ENCODE measurements around the gene GPT2.
"Not testable (repeated sequence)": the region's sequence is repeated elsewhere in the genome, so short reads cannot be mapped to it uniquely, and the experiment has no call there.

The GPT2 gene

GRCh38 chr16:46918905-46919792 is 35.0 kb downstream of the GPT2 start:
- peak in 4 of 56 donors; percentile 8 to 24 (median 18) for DNase-seq

- peak in 12 of 56 donors; percentile 10 to 59 (median 24) for DNase-seq
These were observed 36.4 kb downstream of the GPT2 start for GRCh38 chr16:46920402-46921068.

- no peak for DNase-seq
These were observed 38.1 kb downstream of the GPT2 start for GRCh38 chr16:46922239-46922638.

- no peak for DNase-seq
These were observed 39.5 kb downstream of the GPT2 start for GRCh38 chr16:46923513-46924295.

- DNase-seq = no peak
These were observed 40.2 kb downstream of the GPT2 start for GRCh38 chr16:46924402-46924801.

GRCh38 chr16:46926470-46927225 is 42.5 kb downstream of the GPT2 start:
- no peak for DNase-seq

GRCh38 chr16:46927273-46927672 is 43.1 kb downstream of the GPT2 start:
- peak in 8 of 56 donors; percentile 9 to 39 (median 25) for DNase-seq

- no peak for DNase-seq
These were observed 44.6 kb downstream of the GPT2 start for GRCh38 chr16:46928811-46929210.

GRCh38 chr16:46929378-46930332 is 45.5 kb downstream of the GPT2 start:
- peak in 51 of 56 donors; percentile 23 to 89 (median 59) for DNase-seq

- DNase-seq = no peak
These were observed 46.7 kb downstream of the GPT2 start for GRCh38 chr16:46930861-46931260.

- no peak for DNase-seq
These were observed 48.6 kb downstream of the GPT2 start for GRCh38 chr16:46932802-46933201.

- DNase-seq = no peak
These were observed 53.4 kb downstream of the GPT2 start for GRCh38 chr16:46937536-46937935.

- not testable (repeated sequence) for DNase-seq
These were observed 60.6 kb downstream of the GPT2 start for GRCh38 chr16:46944713-46945112.

GRCh38 chr16:46947900-46948547 is 63.9 kb downstream of the GPT2 start:
- no peak for DNase-seq

- DNase-seq = no peak
These were observed 64.5 kb downstream of the GPT2 start for GRCh38 chr16:46948548-46949166.

GRCh38 chr16:46949241-46949892 is 65.2 kb downstream of the GPT2 start:
- no peak for DNase-seq

GRCh38 chr16:46950009-46950408 is 65.8 kb downstream of the GPT2 start:
- DNase-seq = no peak

GRCh38 chr16:46954562-46954961 is 70.4 kb downstream of the GPT2 start:
- no peak for DNase-seq
